ENCODE results near the gene SCN9A. TPM values are rescaled to one million over a fixed set of nuclear protein-coding genes. Genes with fewer than 3 reads are reported as not detected.

SCN9A gene
- total and polyA plus RNA-seq, 2 of the 4 experiments (the other 2 are of a cell fraction), result 40.1 to 135 TPM

DNA sequence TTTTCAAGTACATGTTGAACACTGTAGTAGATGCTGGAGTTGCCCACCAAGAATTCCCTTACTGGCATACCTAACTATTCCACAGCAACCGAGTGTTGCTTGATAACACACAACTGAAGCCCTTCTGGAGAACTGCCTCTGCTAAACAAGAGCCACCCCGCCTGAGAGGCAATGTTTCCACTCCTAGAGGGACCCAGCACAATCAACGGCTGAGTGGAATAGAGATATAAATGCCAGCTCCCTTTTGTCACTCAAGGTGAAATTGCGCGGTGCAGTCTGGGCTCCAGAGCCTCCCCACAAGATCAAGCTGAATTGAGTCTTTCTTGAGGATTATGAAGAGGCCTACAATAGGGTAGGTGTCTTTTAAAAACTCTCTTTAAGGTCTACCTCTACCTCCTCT, 49.1 kb upstream of the SCN9A start:
- Histone ChIP-seq H3K27me3 (ENCODE audit: control insufficient read depth, insufficient read depth, low read length) (no peaks in the 10 kb centered on the region), H2BK15ac (ENCODE audit: low read depth, low read length) (no peak overlapping the region), H3K9ac (ENCODE audit: low read depth, low read length) (no peak overlapping the region), H2BK5ac (ENCODE audit: low read depth, low read length, poor library complexity, severe bottlenecking) (no peak overlapping the region), H4K8ac (ENCODE audit: low read depth in 2 of 2, low read length in 2 of 2) (no peak overlapping the region), H3K14ac (replicated peaks; ENCODE audit: low read depth, low read length) (no peak overlapping the region), H4K5ac (ENCODE audit: low read depth, low read length) (no peak overlapping the region), H3K27ac (ENCODE audit: insufficient read depth, low read length) (no peak overlapping the region), H3K56ac (ENCODE audit: extremely low read depth, insufficient read depth, low read length) (no peak overlapping the region), H3K79me1 (ENCODE audit: low read depth in 1 of 2, low read length in 2 of 2) (no peaks in the 10 kb centered on the region), H3K9me1 (ENCODE audit: insufficient read depth, low read length) (no peaks in the 10 kb centered on the region), H3K23ac (ENCODE audit: low read depth, low read length) (no peak overlapping the region), H2BK20ac (ENCODE audit: low read depth, low read length) (no peak overlapping the region), H3K9me3 (ENCODE audit: control insufficient read depth, insufficient read depth, low read length) (no peaks in the 10 kb centered on the region), H2BK120ac (ENCODE audit: low read depth, low read length) (no peak overlapping the region), H3K36me3 (ENCODE audit: control insufficient read depth, insufficient read depth, low read length) (no peaks in the 10 kb centered on the region), H4K20me1 (ENCODE audit: insufficient read depth, low read length) (no peaks in the 10 kb centered on the region), H4K91ac (ENCODE audit: insufficient read depth, low read depth, low read length) (no peak overlapping the region), H3K4me3 (ENCODE audit: insufficient read depth, low read depth, low read length) (no peak overlapping the region), H2AK5ac (ENCODE audit: low read depth, low read length) (no peak overlapping the region), H3K4me2 (ENCODE audit: low read depth, low read length) (no peak overlapping the region), H3K4ac (ENCODE audit: low read depth, low read length) (no peak overlapping the region), H2AK9ac (replicated peaks; ENCODE audit: low read depth, low read length, poor library complexity) (no peak overlapping the region), H3K18ac (ENCODE audit: low read depth, low read length) (no peak overlapping the region), H3K4me1 (ENCODE audit: control insufficient read depth, insufficient read depth, low read length) (no peaks in the 10 kb centered on the region), H2AFZ (replicated peaks; ENCODE audit: low read length, poor library complexity) (no peak overlapping the region)
- no CpG with 5 or more reads among the region's 5 CpGs for WGBS, 2 experiments (ENCODE audit: extremely low coverage in 2 of 2, insufficient read length in 1 of 2)
- ChIA-PET CTCF (no interaction called here), POLR2A (ENCODE audit: unreplicated experiment) (no interaction called here)
- BruUV-seq (replicated peaks), result no TSS peak
- ATAC-seq (ENCODE audit: low read depth), result no peak
- intact Hi-C loops (cut with micrococcal nuclease) (loop anchor here (5.0 kb wide), 2 partner anchors 92 to 473 kb away; partner anchors contain the start of gene TTC21B), in situ Hi-C loops (cut with MboI; ENCODE audit: low sequenced_read_pairs) (loop anchor here (25.0 kb wide), 1 partner anchor 463 kb away; the partner anchor contains the start of gene TTC21B), dilution Hi-C loops (cut with HindIII; ENCODE audit: low sequenced_read_pairs, unreplicated experiment) (no loop called here)
- TF ChIP-seq CHD1 (IDR thresholded peaks at IDR 0.05; ENCODE audit: low read depth, low read length) (no peak), MAZ (IDR thresholded peaks at IDR 0.05; ENCODE audit: borderline replicate concordance, low read depth, low read length) (no peak), SMC3 (IDR thresholded peaks at IDR 0.05; ENCODE audit: low read depth, low read length) (no peak), RCOR1 (IDR thresholded peaks at IDR 0.05; ENCODE audit: insufficient replicate concordance, low read length) (no peak), BHLHE40 (IDR thresholded peaks at IDR 0.05; ENCODE audit: low read depth, low read length) (no peak), RAD21 (IDR thresholded peaks at IDR 0.05; ENCODE audit: low read length) (no peak), RFX5 (IDR thresholded peaks at IDR 0.05; ENCODE audit: low read depth, low read length) (no peak), MAFK (IDR thresholded peaks at IDR 0.05; ENCODE audit: low read depth, low read length) (no peak), NFE2L2 (IDR thresholded peaks at IDR 0.05; ENCODE audit: low read depth, low read length) (no peak)
- TF ChIP-seq, protein P1, sequence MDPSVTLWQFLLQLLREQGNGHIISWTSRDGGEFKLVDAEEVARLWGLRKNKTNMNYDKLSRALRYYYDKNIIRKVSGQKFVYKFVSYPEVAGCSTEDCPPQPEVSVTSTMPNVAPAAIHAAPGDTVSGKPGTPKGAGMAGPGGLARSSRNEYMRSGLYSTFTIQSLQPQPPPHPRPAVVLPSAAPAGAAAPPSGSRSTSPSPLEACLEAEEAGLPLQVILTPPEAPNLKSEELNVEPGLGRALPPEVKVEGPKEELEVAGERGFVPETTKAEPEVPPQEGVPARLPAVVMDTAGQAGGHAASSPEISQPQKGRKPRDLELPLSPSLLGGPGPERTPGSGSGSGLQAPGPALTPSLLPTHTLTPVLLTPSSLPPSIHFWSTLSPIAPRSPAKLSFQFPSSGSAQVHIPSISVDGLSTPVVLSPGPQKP (IDR thresholded peaks at IDR 0.05; ENCODE audit: borderline replicate concordance, low read depth, low read length), result no peak
- TF ChIP-seq, protein P2, sequence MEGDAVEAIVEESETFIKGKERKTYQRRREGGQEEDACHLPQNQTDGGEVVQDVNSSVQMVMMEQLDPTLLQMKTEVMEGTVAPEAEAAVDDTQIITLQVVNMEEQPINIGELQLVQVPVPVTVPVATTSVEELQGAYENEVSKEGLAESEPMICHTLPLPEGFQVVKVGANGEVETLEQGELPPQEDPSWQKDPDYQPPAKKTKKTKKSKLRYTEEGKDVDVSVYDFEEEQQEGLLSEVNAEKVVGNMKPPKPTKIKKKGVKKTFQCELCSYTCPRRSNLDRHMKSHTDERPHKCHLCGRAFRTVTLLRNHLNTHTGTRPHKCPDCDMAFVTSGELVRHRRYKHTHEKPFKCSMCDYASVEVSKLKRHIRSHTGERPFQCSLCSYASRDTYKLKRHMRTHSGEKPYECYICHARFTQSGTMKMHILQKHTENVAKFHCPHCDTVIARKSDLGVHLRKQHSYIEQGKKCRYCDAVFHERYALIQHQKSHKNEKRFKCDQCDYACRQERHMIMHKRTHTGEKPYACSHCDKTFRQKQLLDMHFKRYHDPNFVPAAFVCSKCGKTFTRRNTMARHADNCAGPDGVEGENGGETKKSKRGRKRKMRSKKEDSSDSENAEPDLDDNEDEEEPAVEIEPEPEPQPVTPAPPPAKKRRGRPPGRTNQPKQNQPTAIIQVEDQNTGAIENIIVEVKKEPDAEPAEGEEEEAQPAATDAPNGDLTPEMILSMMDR (conservative IDR thresholded peaks at IDR 0.05; ENCODE audit: low read depth, low read length), result no peak
- TF ChIP-seq, protein P3, sequence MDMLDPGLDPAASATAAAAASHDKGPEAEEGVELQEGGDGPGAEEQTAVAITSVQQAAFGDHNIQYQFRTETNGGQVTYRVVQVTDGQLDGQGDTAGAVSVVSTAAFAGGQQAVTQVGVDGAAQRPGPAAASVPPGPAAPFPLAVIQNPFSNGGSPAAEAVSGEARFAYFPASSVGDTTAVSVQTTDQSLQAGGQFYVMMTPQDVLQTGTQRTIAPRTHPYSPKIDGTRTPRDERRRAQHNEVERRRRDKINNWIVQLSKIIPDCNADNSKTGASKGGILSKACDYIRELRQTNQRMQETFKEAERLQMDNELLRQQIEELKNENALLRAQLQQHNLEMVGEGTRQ (IDR thresholded peaks at IDR 0.05; ENCODE audit: low read depth, low read length), result no peak
- no peak for DNase-seq
